Nucleus accumbens (tissue), 56 donors: ENCODE data around the gene SCRT2.
A peak's percentile ranks its signal among the peaks of the same experiment; 100 is the strongest.

ENCODE experiments used
- DNase-seq, 56 donors: peaks; one replicate each; lab custom pipeline; 2025; lab: John Stamatoyannopoulos, UW

SCRT2 gene

DNA sequence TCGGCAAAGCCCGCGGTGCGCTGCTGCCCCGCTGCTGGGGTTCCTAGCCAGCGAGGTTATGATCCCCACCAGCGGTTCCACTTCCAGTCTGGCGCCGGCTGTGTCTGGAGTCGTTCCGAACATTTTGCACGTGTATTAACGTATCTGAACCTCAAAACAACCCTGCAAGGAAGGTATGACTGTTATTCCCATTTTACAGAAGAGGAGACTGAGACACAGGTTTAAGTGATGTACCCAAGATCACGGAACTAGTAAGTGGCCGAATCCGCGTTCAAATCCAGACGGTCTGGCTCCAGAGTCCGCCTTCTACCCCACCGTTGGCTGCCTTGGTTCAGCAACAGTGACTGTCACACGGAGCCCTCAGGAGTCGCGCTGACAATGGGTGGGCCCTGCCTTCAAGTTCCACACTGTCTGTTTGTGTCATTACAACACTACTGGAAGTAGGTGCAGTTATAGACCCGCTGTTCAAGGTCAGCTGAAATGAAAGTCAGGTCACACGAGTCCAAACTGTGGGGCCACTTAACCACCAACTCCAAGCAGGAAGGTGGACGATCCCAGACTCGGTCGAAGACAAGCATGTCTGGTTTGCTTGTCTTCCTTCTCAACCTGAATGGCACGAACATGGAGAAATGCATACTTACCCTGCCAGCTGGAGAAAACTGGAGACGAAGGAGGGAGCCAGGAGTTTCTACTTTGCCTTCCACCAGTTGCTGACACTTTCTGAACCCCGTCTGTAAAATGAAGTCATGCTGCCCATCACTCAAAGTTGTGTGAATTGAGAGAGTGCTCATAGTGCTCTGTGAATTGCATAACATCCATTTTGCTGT is 21.8 kb downstream of the SCRT2 start:
- DNase-seq = no peak

GRCh38 chr20:653110-653589 is 22.5 kb downstream of the SCRT2 start, which contains the start of gene SRXN1:
Gene SRXN1 (minus strand): TSS chr20:653200. CDS start chr20:653185, 15 bp downstream.
- DNase-seq = peak in 53 of 56 donors; percentile 20 to 88 (median 60)

- peak in 10 of 56 donors; percentile 14 to 55 (median 40) for DNase-seq
Observed at GRCh38 chr20:652615-653109, 22.9 kb downstream of the SCRT2 start.

DNA sequence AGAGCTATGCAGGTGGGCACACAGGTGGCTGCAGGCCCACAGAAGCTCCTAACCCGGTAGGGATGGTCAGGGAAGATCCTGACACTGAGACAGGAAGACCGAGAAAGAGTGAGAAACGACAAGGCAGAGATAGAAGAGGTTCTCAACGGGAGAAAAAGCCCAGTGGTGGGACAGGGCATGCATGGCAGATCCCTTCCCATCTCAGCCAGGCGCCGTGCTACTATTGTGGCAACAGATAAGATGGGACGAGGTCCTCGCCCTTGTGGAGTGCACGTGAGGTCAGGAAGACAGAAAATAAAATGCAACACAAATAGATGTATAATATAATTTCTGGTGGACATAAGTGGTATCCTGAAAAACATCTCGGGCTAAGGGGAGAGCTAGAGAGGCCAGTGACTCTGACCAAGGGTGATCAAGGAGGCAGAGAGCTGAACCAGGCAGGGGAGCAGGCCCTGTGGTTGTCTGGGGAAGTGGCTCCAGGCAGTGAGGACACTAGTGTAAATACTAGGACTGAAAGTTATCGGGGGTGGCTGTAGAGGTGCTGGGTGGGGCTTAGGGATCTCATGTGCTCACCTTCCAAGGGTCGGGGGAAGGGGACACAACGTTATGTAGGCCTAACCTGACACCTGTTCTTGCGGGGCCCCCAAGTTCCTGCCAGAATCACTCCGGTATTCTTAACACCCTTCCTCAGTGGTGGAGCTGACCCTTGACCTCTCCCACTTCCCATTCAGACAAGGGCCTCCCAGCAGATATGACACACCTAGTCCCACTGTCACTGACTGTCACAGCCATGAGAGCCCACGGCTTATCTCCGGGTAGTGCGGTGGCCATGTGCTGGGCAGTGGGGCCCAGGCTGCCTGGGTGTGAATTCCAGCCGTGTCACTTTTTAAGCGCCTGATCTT is 23.6 kb downstream of the SCRT2 start:
- DNase-seq = no peak

DNA sequence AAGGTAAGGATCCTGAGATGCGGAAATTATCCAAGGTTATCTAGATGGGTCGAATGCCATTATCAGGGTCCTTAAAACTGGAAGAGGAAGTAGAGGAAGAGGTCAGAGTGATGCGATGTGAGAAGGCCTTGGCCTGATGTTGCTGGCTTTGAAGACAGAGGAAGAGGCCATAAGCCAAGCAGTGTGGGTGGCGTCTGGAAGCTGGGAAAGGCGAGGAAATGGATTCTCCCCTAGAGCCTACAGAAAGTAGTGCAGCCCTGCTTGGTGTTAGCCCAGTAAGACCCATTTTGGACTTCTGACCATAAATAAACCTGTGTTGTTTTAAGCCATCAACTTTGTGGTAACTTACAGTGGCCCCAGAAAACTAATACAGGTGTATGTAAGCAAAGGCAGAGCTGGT is 24.6 kb downstream of the SCRT2 start:
- no peak for DNase-seq

- DNase-seq = no peak
Observed at GRCh38 chr20:650281-650680, 25.3 kb downstream of the SCRT2 start.

DNA sequence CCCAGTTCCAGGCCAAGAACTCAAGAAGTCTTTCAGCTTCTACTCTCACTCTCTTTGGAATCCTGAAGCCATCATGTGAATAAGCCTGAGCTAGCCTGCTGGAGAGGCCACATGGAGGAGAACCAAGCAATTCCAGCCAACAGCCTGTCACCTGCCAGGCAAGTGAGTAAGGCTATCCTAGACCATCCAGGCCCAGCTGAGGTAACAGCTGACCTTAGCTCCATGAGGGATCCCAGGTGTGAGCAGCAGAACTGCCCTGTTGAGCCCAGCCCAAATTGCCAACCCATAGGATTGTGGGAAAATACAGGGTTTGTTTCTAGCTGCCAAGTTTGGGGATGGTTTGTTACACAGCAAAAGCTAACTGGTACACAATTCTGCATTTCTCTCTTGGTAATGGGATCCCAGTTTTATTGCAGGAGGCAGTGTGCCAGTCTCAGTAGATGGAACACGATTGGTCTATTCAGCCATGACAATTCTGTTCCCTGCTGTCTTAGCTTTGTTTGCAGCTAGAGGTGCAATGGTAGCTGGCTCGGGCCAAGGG is 28.1 kb downstream of the SCRT2 start:
- no peak for DNase-seq

DNA sequence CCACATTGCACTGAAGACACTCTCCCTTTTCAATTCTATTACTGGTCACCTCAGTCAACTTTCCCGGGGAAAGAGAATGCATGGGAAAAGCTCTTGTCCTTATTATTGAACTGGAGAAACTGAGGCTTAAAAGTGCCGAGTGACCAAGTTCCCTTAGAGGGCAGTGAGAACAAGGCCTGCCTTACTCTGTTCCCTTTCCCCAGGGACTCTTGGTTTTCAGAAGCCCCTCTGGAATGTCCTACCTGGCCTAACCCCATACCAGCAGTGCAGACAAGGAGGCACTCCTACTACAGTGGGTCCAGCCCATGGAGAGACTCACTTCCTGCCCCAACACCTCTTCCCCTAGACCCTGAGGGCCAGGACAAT is 28.8 kb downstream of the SCRT2 start:
- DNase-seq = no peak

- no peak for DNase-seq
Observed at GRCh38 chr20:646107-646867, 29.3 kb downstream of the SCRT2 start.

DNA sequence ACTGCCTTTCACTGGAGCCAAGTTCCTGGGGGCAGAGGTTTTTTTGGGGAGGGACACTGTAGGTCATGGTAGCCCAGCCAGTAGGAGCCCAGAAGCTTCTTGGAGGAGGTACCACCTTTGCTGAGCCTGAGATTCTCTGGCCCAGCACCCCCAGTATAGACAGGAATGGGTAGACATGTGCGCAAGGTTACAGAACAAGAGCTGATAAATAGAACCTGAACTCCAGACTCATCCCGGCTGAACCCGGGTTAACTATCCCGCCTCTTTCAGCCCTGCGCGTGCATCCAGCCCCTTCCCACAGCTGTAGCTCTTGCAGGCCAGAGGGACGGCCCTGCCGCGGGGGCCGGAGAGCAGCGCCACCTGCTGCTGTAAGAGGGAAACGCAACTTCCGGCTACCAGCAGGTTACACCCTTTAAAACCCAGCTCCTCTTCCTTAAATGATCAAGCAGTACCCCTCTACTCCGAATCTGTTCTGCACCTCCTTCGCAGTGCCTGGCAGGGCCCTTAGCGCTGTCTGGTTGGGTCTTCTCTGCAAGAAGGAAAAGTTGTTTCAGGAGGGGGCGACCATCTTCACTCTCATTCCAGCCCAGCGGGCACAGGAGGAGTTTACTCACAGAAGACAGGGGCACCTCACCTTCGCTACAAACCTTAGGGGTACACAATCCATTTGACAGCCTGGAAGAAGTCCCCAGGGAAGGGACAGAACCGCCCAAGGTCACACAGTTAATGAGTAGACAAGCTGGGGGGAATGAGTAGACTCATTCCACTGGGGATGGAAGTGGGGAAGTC is 30.1 kb downstream of the SCRT2 start:
- peak in 49 of 56 donors; percentile 4 to 71 (median 34) for DNase-seq

- no peak for DNase-seq
Observed at GRCh38 chr20:644692-645317, 30.8 kb downstream of the SCRT2 start.

DNA sequence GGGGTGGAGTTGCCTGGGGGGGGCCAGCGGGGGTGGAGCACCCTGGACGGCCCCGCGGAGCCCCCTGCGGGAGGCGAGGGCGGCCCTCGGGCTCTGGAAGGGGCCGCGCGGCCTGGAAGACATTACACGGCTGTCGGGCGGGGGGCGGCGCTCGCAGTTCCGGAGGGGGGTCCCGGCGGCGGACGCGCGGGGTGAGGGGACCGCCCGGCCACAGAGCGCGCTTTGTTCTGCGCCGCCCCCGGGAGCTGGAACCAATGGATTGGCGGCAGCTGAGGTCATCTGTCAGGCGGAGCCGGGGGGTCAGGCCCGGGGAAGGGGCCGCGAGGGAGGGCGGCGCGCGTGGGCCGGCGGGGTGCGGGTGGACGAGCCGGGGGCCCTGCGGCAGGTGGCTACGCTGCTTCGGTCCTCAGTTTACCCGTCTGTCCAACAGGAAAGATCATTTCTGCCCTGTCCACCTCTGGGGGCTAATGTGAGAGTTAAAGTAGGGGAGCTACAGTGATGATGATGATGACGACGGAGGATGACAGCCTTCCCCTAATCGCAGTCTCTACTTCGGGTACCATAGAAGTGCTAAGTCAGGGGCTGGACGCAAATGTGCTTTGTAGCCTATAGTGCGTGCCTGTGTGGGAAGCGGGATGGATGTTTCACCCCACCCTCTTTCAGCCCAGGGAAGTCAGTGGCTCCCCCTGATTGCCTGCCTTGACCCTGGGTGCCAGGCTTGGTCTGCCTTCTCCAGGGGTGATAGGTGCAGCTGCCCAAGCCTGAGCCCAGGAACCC is 33.0 kb downstream of the SCRT2 start:
- DNase-seq = peak in 38 of 56 donors; percentile 6 to 74 (median 27)

GRCh38 chr20:642013-642397 is 33.6 kb downstream of the SCRT2 start:
- peak in 1 of 56 donors; percentile 34 for DNase-seq

DNA sequence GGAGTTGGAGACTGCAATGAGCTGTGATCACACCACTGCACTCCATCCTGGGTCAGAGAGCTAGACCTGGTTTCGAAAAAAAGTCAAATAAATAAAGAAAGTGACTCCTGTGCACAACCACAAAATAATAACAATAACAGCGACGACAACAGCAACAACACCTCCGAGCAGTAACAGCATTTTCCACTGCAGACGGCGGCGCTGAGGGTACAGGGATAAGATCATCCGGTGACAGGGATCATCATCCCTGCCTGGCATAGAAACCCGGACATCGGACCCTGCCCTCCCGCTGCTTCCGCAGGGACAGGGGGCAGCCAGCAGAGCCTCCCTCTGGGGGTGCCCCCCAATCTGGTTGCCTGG is 34.1 kb downstream of the SCRT2 start:
- DNase-seq = peak in 1 of 56 donors; percentile 20

DNA sequence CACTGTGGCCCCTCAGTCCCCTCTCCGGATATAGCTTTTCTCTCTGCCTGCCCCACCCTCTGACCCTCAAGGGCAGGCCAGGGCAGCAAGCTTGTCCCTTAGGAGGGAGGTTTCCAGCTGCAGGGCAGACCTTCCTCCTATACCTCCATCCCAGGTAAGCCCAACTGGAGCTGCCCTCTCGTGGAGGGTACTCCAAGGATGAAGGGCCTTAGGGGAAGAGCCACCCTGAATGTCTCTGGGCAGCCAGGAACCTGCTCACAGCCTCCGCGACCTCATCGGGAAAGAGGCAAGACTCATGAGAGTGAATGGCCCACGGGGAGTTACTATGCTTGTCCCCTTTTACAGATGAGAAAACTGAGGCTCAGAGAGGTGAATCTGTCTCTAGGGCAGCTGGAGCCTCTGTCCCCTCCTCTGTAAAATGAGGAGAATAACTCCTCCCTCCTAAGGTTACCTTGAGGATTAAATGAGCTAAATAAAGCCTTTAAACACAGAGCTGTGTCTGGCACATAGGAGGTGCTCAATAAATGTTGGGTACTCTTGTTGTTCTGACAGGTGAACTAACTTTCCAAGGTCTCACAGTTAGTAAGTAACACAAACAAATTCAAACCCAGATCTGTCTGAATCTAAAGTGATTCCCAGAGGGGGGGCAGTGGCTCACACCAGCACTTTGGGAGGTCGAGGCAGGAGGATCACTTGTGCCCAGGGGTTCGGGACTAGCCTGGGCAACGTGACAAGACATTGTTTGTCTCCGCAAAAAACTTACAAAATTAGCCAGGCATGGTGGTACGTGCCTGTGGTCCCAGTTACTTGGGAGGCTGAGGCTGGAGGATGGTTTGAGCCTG is 34.7 kb downstream of the SCRT2 start:
- DNase-seq = no peak

DNA sequence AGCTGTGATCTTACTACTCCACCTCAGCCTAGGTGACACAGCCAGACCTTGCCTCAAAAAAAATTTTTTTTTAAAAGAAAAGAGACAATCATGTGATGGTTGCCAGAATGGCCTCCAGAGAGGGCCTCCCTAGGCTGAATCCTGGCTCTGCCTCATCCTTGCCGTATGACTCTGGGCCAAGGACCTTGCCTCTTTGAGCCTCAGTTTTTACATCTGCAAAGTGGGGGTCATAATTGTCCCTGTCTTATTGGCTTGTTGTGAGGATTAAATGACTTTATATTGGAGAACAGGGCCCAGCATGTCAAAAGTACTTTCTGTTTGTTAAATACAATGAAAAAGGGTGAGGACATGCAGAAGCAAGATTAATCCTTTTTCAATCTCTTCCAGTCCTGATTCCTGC is 37.0 kb downstream of the SCRT2 start:
- no peak for DNase-seq

DNA sequence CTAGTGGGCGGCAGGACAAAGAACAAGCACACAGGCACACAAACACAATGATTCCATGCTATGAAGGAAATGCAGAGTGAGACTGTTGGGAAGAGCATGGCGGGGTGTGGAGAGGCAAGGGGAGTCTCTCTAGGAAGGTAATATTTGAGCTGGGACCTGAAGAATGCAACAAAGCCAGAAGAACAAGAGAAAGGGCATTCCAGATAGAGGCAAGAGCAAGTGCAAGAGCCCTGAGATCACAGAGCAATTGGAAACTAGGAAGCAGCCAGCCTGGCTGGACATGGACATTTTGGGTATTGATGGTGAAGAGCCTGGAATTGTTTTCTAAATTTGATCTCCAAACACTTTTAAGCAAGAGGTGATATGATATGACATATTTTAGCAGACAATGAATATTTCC is 38.0 kb downstream of the SCRT2 start:
- no peak for DNase-seq
